MM.1S (cell line): ENCODE measurements around the gene RGPD8.
"Not testable (repeated sequence)": the region's sequence is repeated elsewhere in the genome, so short reads cannot be mapped to it uniquely, and the experiment has no call there.

Source experiments
- DNase-seq: peaks from one replicate; pipeline ENCODE4 v3.0.0-alpha.2; 2015
- H2AFZ ChIP-seq: fragments of 300-600 bp; sonication (generic); 2 replicates; pipeline ENCODE4 v1.6.0; 2016; ENCODE audit warnings: antibody characterized with exemption, low read length
- H3F3A ChIP-seq: fragments of 300-600 bp; sonication (generic); 2 replicates; pipeline ENCODE4 v1.6.1; 2016; ENCODE audit warnings: mild to moderate bottlenecking, antibody characterized with exemption, low read length, moderate library complexity, mixed read lengths; ENCODE audit not compliant: insufficient read depth
- H3K27ac ChIP-seq: fragments of 300-600 bp; sonication (generic); 2 replicates; pipeline ENCODE4 v1.5.1; 2016; ENCODE audit warnings: mild to moderate bottlenecking, low read length
- H3K27me3 ChIP-seq: fragments of 300-600 bp; sonication (generic); replicated peaks from 2 replicates; pipeline ENCODE4 v1.6.0; 2016; ENCODE audit warnings: low read length; ENCODE audit not compliant: insufficient read depth
- H3K36me3 ChIP-seq: fragments of 300-600 bp; sonication (generic); replicated peaks from 2 replicates; pipeline ENCODE4 v1.6.1; 2016; ENCODE audit warnings: mild to moderate bottlenecking, low read length, mixed read lengths; ENCODE audit not compliant: insufficient read depth
- H3K4me1 ChIP-seq: fragments of 300-600 bp; sonication (generic); 2 replicates; pipeline ENCODE4 v1.6.1; 2016; ENCODE audit warnings: low read length, mixed read lengths
- H3K4me2 ChIP-seq: fragments of 300-600 bp; sonication (generic); 2 replicates; pipeline ENCODE4 v1.6.0; 2016; ENCODE audit warnings: low read depth, low read length
- H3K4me3 ChIP-seq: fragments of 300-600 bp; sonication (generic); 2 replicates; pipeline ENCODE4 v1.5.1; 2016; ENCODE audit warnings: low read length, mixed read lengths
- H3K79me2 ChIP-seq: fragments of 300-600 bp; sonication (generic); 2 replicates; pipeline ENCODE4 v1.6.1; 2016; ENCODE audit warnings: mixed run types, low read length, mixed read lengths
- H3K9ac ChIP-seq: fragments of 300-600 bp; sonication (generic); 2 replicates; pipeline ENCODE4 v1.6.1; 2016; ENCODE audit warnings: low read length, mixed read lengths
- H3K9me2 ChIP-seq: fragments of 300-600 bp; sonication (generic); replicated peaks from 2 replicates; pipeline ENCODE4 v1.6.1; 2016; ENCODE audit warnings: mild to moderate bottlenecking, low read length, mixed read lengths; ENCODE audit not compliant: insufficient read depth
- H3K9me3 ChIP-seq: fragments of 300-600 bp; sonication (generic); replicated peaks from 2 replicates; pipeline ENCODE4 v1.6.1; 2016; ENCODE audit warnings: mild to moderate bottlenecking, low read length, mixed read lengths; ENCODE audit not compliant: insufficient read depth
- H4K20me1 ChIP-seq: fragments of 300-600 bp; sonication (generic); 2 replicates; pipeline ENCODE4 v1.6.1; 2016; ENCODE audit warnings: mild to moderate bottlenecking, low read length, moderate library complexity, mixed read lengths; ENCODE audit not compliant: insufficient read depth
- EZH2 ChIP-seq: fragments of 300-600 bp; sonication (generic); optimal IDR thresholded peaks from 2 replicates; pipeline ENCODE3; 2017; ENCODE audit warnings: low read depth, mild to moderate bottlenecking, antibody characterized with exemption, low read length, mixed read lengths
- EZH2phosphoT487 ChIP-seq: fragments of 300-600 bp; sonication (generic); IDR thresholded peaks from 2 replicates; pipeline ENCODE4 v1.6.1; 2018; ENCODE audit warnings: antibody characterized with exemption, low read length
- TF ChIP-seq, protein P1 (sequence below): fragments of 300-600 bp; sonication (generic); IDR thresholded peaks from 2 replicates; pipeline ENCODE4 v1.5.1; 2016; ENCODE audit warnings: antibody characterized with exemption, low read length, mixed read lengths

The RGPD8 gene

GRCh38 chr2:112435716-112436431 lies 2.4 kb upstream of the RGPD8 start:
- not testable (repeated sequence) for H4K20me1 ChIP-seq, H3K36me3 ChIP-seq, DNase-seq, H3F3A ChIP-seq, H3K4me2 ChIP-seq, H3K9me3 ChIP-seq, H2AFZ ChIP-seq, H3K27ac ChIP-seq, H3K9me2 ChIP-seq, H3K27me3 ChIP-seq, H3K79me2 ChIP-seq, H3K4me3 ChIP-seq, H3K4me1 ChIP-seq, H3K9ac ChIP-seq

GRCh38 chr2:112434890-112435715 lies 1.7 kb upstream of the RGPD8 start:
- H3K4me1 ChIP-seq, H3K9me3 ChIP-seq, H3K9ac ChIP-seq: not testable (repeated sequence)

DNA sequence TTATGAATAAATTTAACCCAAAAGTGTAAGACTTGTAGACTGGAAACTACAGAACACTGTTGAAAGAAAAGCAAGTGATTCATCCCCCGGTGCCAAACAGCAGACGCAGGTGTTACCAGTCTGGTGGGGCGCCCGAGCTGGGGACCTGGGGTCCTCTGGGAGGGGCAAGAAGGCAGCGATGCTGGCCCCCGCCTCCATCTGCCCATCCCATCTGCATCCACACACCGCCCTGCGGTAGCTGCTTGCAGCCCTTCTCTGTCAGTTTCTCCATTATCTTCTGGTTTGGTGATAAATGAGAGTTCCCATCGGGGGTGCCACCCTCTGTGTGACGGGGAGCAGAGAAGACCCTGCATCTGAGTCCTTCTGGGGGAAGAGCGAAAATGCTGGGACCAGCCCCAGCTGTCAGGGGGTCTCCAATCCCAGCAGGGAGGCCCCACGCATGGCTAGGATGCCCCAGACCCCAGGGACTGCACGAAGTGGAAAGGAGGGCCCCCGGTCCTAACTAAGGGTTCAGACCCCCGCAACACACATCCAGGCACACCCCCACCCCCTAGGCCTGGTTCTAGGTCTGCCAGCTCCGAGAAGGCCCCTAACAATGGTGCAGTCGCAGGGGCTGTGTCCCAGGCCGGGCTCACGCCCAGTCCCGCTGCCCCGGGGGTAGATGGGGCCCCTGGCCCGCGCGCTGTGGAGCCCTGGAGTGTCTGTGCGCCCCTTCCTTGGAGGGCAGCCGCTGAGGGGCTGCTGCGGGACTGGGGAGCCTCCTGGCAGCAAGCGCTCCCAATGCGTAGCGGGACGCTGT lies 686 bp upstream of the RGPD8 start:
- Histone ChIP-seq H3K9ac (no peak overlapping the region), H3K27me3 (no peaks in the 10 kb centered on the region), H3K4me2 (no peak overlapping the region), H2AFZ (no peak overlapping the region), H3K9me3 (no peaks in the 10 kb centered on the region), H3K4me1 (no peaks in the 10 kb centered on the region), H3K9me2 (no peaks in the 10 kb centered on the region), H3K4me3 (no peak overlapping the region), H3F3A (no peaks in the 10 kb centered on the region), H3K79me2 (no peaks in the 10 kb centered on the region), H4K20me1 (no peaks in the 10 kb centered on the region), H3K36me3 (no peaks in the 10 kb centered on the region), H3K27ac (no peak overlapping the region)
- DNase-seq, result no peak
- TF ChIP-seq EZH2 (no peak), EZH2phosphoT487 (no peak)
- TF ChIP-seq, protein P1, sequence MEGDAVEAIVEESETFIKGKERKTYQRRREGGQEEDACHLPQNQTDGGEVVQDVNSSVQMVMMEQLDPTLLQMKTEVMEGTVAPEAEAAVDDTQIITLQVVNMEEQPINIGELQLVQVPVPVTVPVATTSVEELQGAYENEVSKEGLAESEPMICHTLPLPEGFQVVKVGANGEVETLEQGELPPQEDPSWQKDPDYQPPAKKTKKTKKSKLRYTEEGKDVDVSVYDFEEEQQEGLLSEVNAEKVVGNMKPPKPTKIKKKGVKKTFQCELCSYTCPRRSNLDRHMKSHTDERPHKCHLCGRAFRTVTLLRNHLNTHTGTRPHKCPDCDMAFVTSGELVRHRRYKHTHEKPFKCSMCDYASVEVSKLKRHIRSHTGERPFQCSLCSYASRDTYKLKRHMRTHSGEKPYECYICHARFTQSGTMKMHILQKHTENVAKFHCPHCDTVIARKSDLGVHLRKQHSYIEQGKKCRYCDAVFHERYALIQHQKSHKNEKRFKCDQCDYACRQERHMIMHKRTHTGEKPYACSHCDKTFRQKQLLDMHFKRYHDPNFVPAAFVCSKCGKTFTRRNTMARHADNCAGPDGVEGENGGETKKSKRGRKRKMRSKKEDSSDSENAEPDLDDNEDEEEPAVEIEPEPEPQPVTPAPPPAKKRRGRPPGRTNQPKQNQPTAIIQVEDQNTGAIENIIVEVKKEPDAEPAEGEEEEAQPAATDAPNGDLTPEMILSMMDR, result no peak

More at GRCh38 chr2:112434890-112435715, 1.7 kb upstream of the RGPD8 start:
- not testable (repeated sequence) for H2AFZ ChIP-seq, H3K4me2 ChIP-seq, H3K9me2 ChIP-seq, DNase-seq, H4K20me1 ChIP-seq, H3F3A ChIP-seq, H3K27me3 ChIP-seq, H3K4me3 ChIP-seq, H3K79me2 ChIP-seq, H3K27ac ChIP-seq, H3K36me3 ChIP-seq

- H3K9ac ChIP-seq, H3K27me3 ChIP-seq, H3K79me2 ChIP-seq, DNase-seq, H3K4me2 ChIP-seq, H3K9me2 ChIP-seq, H3K9me3 ChIP-seq, H4K20me1 ChIP-seq, H2AFZ ChIP-seq, H3K4me3 ChIP-seq, H3F3A ChIP-seq, H3K36me3 ChIP-seq, H3K4me1 ChIP-seq, H3K27ac ChIP-seq: not testable (repeated sequence)
Observed at GRCh38 chr2:112432735-112433479, 538 bp downstream of the RGPD8 start.

- not testable (repeated sequence) for H3K27ac ChIP-seq, H3K9me3 ChIP-seq, H3F3A ChIP-seq, H2AFZ ChIP-seq, DNase-seq, H3K27me3 ChIP-seq, H3K36me3 ChIP-seq, H3K79me2 ChIP-seq, H3K9ac ChIP-seq, H3K4me1 ChIP-seq, H3K9me2 ChIP-seq, H3K4me2 ChIP-seq, H4K20me1 ChIP-seq, H3K4me3 ChIP-seq
Observed at GRCh38 chr2:112432390-112432734, 1.1 kb downstream of the RGPD8 start.

- H4K20me1 ChIP-seq, DNase-seq, H3K79me2 ChIP-seq, H3K36me3 ChIP-seq, H2AFZ ChIP-seq, H3K4me2 ChIP-seq, H3K4me3 ChIP-seq, H3F3A ChIP-seq, H3K9me2 ChIP-seq, H3K4me1 ChIP-seq, H3K27me3 ChIP-seq, H3K9ac ChIP-seq, H3K9me3 ChIP-seq, H3K27ac ChIP-seq: not testable (repeated sequence)
Observed at GRCh38 chr2:112431587-112432295, 1.7 kb downstream of the RGPD8 start.
